Forelimb muscle (tissue), 1 donor: ENCODE results near the gene MXRA8. TPM values are rescaled to one million over a fixed set of nuclear protein-coding genes. Genes with fewer than 3 reads are reported as not detected.

Experiments used
- DNase-seq: peaks from one replicate; pipeline ENCODE4 v3.0.0-alpha.2; 2013; ENCODE audit warnings: low read depth
- polyA plus RNA-seq: library from polyadenylated mRNA; unstranded; fragments of 120-200 nt; gene quantifications from one replicate; pipeline ENCODE4 v1.2.1, GENCODE V29; 2013; ENCODE audit not compliant: insufficient read length

The MXRA8 gene
- polyA plus RNA-seq, 1 donor: 65.2 TPM

GRCh38 chr1:1366699-1367066 lies 8.3 kb upstream of the MXRA8 start:
- DNase-seq: no peak

GRCh38 chr1:1365875-1366698 lies 7.7 kb upstream of the MXRA8 start:
- no peak for DNase-seq

GRCh38 chr1:1364266-1364665 lies 5.9 kb upstream of the MXRA8 start:
- DNase-seq: no peak

- no peak for DNase-seq
Measured at GRCh38 chr1:1361982-1362423, 3.6 kb upstream of the MXRA8 start.

- no peak for DNase-seq
Measured at GRCh38 chr1:1361233-1361981, 3.1 kb upstream of the MXRA8 start.

- DNase-seq: no peak
Measured at GRCh38 chr1:1360506-1361169, 2.3 kb upstream of the MXRA8 start.

- no peak for DNase-seq
Measured at GRCh38 chr1:1359664-1360468, 1.5 kb upstream of the MXRA8 start.

GRCh38 chr1:1359308-1359663 lies 931 bp upstream of the MXRA8 start:
- DNase-seq: no peak

- no peak for DNase-seq
Measured at GRCh38 chr1:1357871-1358432, 403 bp downstream of the MXRA8 start.

GRCh38 chr1:1356796-1357401 lies 1.5 kb downstream of the MXRA8 start:
- no peak for DNase-seq

- no peak for DNase-seq
Measured at GRCh38 chr1:1356166-1356795, 2.1 kb downstream of the MXRA8 start.

- DNase-seq: no peak
Measured at GRCh38 chr1:1355416-1355815, 2.9 kb downstream of the MXRA8 start.

GRCh38 chr1:1354271-1355247 lies 3.8 kb downstream of the MXRA8 start:
- DNase-seq: no peak

GRCh38 chr1:1353389-1354151 lies 4.8 kb downstream of the MXRA8 start:
- no peak for DNase-seq

- DNase-seq: no peak
Measured at GRCh38 chr1:1352786-1353388, 5.5 kb downstream of the MXRA8 start.

- no peak for DNase-seq
Measured at GRCh38 chr1:1351511-1352427, 6.6 kb downstream of the MXRA8 start.
